Activated T-helper 1 cell treated with anti-CD3 and anti-CD28 coated beads, Interleukin-2, amount 50 U/mL, for 16 hours (primary cell): ENCODE results near the gene CALR3.
"Not testable (repeated sequence)": the region's sequence is repeated elsewhere in the genome, so short reads cannot be mapped to it uniquely, and the experiment has no call there.

Experiments used
- DNase-seq, 2 donors: peaks; one replicate each; pipeline ENCODE4 v3.0.0-alpha.2; 2020; ENCODE audit warnings: low read depth in 1 of 2, low spot score in 1 of 2

CALR3 gene

DNA sequence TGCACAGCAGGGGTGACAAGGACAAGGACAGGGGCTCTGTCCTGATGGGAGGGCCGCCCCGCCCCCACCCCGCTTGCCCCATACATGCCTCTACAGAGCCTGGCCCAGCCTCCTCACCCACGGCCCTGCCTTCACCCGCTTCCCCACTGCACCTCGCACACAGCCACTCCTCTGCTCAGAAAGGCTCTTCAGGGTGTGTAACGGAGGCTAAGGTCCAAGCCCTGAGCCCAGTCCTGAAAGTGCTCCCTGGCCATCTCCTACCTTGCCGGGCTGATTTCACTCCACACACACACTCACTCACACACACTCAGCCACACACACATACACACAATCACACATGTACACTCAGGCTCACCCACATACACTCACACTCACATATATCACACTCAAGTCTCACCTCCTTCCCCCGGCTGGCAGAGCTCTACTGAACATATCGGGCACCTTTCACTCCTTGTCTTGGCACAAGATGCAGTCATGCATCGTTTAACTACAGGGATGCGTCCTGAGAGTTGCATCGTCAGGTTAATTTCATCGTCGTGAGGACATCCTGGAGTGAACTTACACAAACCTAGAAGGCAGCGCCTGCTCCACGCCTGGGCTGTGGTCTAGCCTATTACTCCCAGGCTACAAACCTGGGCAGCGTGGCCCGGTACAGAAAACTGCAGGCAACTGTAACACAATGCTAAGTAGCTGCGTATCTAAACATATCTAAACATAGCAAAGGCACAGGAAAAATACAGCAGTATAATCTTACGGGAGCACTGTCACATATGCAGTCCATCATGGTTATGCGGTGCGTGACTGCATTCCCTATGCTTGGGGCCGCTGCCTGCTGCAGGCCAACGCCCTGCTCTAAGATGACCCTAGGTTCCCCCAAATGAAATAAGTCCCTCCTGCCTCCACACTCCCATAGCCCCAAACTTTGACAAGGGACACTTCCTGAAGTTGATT is 37.3 kb downstream of the CALR3 start:
- DNase-seq: no peak

DNA sequence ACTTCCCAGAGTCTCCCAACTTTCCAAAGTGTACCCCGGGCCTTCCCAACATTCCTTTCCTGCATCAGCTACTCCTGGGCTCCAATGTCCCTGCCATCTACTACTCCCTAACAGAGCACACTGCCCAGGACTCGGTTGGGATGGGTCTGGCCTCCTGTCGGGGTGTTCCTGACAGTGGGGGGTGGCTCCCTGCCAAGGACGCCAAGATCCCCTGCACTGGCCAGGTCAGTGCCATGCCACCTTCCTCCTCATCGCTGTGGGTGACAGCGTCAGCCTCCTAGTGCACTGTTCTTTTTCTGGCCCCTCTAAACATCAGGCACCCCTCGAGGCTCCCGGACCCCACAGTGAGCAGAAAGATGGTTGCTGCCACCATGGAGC is 38.0 kb downstream of the CALR3 start:
- no peak for DNase-seq

DNA sequence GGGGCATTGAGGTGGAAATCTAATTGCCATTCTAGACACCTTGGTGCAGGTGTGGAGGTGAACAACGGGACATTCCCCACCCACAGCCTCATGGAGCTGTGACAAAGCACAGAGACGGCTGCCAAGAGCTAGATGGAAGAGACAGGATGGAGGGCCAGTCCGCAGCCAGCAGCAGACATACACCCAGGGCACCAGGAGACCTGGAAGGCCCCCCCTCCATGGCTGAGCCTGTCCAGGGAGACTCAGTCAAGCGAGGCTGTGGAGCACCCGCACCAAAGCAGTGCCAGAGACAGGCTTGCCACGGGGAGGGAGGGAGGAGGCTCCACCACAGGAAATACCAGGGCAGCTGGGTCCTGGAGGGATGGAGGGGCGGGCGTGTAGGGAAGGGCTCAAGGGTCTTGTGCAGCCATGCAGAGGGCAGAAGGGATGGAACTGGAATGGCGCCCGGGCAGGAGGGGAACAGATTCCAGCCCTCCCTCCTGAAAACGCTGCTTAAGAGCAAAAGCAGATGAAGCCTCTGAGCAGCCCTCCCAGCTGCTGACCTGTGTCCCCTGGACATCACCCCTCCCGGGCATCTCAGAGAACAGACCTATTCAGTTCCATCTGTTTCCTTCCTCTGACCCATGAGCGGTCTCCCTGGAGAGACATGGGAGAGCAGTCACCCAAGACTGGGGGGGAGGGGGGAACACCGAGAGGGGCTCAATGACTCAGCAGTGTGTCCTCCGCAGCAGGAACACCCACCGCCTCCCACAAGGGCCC is 38.6 kb downstream of the CALR3 start:
- DNase-seq: no peak

DNA sequence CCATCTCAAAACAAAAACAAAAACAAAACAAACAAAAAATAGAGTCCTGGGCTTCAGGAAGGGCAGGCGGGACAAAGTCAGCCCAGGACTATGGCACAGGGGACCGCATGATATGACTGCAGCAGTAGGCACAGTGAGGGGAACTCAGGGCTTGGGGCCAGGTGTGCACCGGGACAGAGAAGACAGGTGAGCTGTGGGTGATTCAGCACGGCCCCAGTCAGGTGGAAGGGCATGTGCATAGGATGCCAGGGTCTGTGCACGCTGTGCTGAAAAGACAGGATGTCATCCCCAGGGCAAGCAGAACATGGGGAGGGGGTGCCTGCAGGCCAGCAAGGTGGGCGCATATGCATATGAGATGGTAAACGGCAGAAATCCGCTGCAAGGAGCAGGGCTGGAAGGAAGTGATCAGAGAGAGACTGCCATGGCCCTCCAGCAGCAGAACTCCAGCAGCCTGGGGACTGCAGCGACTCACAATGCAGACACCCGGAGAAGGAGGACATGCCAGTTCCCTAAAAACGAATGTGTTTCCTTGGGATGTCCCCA is 39.2 kb downstream of the CALR3 start:
- DNase-seq: no peak

DNA sequence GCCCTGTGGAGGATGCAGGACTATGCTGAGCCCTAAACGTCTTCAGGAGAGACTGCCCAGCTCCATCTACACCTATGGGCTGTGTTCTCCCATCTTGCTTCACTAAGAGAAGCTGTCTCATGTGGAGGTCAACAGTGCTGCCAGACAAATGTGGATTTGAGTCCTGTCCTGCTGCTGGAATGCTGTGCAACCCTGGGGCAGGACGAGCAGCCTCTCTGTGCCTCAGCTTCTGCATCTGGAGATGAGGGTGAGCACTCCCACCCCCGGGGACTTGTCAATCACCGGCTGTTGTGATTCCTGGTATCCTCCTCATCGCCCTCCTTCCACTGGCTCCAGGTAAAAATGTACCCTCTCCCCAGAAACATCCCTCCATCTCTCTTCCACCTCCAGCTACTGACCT is 40.5 kb downstream of the CALR3 start:
- DNase-seq: no peak

DNA sequence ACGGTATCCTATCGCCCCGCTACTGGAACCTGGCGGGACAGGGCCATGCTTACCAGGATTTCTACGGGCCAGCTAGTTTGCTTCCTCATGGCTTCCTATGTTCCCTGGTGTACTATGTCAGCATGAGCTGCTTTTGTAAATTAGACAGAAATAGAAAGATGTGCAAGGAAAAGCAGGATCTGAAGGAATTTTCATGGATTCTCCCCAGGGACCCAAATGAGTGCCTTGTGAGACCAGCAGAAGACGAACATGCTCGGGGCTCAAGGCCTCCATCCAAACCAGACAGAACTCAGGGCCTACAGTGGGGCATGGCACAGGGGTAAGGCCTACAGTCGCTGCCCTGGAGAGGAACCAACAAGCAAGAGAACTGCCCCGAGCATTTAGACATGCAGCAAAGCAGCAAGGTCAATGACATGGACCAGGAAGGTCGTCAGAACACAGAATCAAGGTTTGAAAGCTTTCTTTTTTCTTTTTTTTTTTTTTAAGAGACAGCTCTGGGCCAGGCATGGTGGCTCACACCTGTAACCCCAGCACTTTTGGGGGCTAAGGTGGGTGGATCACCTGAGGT is 41.5 kb downstream of the CALR3 start:
- DNase-seq: no peak

DNA sequence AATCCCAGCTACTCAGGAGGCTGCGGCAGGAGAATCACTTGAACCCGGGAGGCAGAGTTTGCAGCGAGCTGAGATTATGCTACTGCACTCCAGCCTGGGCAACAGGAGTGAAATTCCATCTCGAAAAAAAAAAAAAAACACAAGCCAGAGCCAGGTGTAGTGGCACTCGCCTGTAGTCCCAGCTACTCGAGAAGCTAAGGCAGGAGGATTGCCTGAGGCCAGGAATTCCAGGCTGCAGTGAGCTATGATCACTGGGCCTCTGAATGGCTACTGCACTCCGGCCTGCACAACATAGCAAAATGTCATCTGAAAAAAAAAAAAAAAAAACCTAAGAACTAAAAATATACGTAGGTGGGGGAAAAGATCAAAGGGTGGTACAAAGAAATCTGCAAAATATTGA is 43.6 kb downstream of the CALR3 start:
- DNase-seq: no peak

DNA sequence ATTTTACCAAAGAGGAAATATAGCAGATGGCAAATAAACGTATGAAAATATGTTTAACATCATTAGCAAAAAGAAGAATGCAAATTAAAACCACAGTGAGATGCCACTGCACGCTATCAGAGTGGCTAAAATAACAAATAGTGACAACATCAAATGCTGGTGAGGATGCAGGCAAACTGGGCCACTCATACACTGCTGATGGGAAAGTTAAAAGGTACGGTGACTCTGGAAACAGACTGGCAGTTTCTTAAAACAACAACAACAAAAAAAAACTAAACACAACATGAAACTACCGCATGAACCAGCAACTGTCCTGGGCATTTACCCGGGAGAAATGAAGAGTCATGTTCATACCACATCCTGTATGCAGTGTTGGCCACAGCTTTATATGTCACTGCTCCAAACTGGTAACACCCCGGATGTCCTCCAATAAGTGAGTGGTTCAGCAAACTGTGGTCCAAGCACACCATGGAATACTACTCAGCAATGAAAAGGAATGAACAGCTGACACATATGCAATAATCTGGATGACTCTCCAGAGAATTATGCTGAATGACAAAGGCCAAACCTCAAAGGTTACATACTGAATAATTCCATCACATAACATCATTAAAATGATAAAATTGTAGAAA is 46.5 kb downstream of the CALR3 start:
- no peak for DNase-seq

DNA sequence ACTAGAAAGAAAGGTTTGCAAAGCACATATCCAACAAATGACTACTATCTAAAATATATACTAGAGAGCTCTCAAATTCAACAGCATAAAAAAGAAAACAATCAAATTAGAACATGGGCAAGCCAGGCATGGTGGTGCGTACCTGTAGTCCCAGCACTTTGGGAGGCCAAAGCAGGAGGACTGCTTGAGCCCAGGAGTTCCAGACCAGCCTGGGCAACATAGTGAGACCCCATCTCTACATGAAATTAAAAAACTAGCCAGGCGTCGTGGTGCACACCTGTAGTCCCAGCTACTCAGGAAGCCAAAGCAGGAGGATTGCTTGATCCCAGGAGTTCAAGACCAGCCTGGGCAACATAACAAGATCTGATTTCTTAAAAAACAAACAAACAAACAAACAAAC is 47.1 kb downstream of the CALR3 start:
- DNase-seq: not testable (repeated sequence)

DNA sequence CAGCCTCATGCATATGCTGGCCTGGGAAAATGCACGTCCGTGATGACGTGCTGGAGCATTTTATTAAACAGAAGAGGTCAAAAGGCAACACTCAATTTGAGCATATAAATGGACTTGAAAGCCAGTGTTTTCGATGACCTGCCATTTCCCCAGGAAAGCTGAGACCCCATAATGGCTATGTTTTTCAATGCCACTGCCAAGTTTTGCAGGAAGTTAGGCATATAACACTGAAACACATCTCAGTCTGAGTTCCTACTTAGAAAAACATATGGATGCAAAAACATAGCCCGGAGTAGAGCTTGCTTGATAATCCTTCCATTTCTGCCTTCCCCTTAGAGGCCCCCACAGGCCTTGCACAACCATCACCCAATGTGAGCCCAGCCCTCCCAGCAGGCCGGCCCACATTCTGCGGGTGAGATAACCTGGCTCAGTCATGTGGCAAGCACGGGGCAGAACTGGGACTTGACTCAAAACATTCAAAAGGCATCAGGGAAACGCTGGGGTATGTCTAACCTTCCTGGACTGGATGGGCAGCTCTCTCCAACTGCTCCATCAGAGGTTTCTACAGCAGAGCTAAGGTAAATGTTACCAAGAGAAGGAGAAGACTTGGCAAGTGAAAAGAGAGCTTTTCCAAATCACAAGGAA is 49.1 kb downstream of the CALR3 start:
- DNase-seq: no peak

DNA sequence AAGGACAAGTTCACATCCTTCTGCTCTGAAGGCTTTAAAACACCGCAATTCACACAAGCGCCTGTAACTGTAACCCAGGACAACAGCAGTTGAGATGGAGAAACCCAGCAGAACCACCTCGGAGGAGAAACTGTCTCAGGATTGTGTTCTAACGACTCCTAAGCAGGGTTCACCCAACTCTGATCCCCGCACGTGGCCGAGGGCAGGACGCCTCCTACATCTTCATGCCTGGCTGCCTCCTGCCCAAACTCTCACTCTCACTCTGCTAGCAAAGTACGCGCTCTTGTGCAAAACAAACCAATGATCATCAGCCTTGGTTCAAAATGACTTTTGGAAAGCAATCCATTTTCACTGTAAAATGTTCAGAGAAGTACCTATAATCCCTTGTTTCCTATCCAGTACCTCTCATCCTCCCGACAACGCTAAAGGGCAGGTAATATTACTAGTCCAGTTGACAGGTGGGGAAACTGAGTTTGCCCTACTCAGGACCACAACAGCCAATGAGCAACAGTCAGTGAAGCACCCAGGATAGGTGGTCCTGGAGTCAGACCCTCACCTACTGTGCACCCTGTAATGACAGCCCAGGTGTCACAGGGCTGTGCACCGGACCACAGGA is 49.8 kb downstream of the CALR3 start:
- no peak for DNase-seq

DNA sequence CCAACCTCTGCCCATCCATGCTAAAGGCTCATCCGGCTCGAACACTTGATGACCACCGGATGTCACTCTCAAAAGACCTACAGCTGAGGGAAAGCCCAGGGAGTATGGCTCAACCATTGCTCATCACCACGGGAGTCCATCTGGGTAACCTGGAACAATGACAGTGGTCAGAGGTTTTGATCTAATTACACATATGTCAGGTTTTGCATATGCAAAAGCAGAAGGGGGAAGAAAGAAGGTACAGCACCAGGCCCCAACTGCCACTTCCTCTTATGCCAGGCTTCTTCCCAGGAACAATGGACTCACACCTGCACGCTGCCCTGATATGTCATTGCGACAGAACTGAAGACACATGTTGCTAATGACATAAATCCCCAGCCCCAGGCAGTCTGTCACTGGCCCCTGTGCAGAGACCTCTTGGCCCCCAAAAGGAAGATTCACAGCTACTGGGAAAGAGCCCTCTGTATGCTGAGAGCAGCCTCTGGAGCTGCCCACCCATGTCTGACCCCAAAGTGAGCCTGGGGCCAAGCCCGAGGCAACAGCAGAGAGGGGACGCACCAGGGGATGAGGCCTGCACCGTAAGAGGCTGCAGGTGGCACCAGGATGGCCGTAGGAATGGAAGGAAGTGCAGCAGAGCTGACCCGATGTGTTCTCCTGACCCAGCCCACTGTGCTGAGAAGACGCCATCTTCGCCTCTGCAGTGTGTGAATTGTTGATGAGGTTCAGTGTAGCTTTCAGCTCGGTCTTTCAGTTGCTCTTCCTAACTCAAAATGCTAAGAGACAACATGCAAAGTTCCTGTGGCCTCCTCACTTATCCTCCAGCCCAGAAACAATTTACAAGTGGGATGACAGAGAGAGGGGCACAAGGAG is 50.5 kb downstream of the CALR3 start:
- no peak for DNase-seq

DNA sequence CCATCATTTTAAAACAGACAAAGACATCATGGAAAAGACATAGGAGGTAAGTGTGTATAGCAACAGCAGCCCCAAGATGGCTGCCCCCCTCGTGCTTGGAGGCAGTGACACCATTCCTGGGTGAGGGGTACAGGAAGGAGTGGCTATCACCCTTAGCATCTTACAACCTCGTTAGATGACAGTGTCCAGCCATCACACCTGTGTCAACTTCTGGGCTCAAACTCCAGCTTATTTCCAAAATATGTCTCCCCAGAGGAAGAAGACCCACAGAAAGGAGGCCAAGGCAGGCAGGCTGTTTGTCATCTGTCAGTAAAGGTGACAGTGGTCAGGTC is 51.7 kb downstream of the CALR3 start:
- no peak for DNase-seq

DNA sequence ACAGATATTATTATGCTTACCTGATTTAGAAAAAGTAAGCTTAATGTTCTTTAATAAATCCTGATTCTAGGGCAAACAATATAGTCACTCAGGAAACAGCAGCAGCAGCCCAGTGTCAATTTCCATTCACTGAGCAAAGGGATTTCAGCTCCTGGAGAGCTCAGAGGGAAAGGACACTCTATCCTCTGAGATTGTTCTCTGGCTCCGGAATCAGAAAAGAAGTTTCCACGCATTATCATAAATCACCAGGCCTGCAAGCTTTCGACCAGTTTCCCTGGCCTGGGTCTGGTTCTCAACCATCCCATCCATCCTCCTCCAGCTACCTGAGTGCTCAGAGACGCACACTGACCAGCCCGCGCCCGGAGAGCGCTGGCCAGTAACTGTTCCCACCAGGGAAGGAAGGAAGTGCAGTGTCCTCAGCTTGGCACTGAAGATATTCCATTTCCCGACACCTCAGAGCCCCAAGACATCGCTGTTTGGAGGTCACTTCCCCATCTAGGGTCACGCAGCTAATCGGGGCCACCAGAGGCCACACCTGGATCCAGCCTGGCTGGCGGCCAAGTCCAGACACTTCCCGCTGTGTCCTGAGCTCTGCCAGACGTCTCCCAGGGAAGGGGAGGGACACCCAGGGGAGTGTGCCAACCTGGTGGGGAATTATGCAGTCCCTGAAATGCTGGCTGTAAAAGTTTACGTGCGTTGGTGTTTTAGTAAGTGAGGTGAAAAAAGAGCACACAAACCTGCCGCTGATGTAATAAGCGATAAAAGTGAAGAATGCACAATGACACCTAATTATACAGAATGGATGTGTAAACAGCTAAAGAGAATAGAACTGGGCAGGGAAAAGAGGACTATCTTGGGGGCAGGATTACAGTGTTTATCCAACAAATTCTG is 53.3 kb downstream of the CALR3 start:
- no peak for DNase-seq

DNA sequence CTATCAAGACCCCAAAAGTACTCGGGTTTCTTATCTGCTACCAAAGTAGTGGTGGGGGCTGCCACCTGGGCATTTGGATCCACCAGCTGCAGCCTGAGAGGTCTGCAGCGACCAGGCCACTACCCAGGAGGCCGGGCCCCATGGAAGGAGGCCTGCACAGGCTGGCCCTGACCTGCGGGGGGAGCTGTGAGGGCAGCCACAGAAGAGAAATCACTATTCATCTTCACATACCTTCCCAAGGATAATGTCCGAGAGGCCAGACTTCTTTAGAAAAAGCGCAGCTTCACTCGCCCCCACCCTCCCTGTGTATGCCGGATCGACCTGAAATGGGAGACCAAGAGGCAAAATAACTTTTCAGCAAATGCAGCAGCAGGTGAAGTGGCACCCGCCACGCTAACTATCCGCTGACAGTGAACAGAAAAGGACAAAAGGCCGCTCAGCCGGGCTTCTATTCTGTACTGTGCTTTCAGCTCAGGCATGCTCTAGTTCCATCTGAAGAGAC is 54.3 kb downstream of the CALR3 start:
- DNase-seq: no peak

DNA sequence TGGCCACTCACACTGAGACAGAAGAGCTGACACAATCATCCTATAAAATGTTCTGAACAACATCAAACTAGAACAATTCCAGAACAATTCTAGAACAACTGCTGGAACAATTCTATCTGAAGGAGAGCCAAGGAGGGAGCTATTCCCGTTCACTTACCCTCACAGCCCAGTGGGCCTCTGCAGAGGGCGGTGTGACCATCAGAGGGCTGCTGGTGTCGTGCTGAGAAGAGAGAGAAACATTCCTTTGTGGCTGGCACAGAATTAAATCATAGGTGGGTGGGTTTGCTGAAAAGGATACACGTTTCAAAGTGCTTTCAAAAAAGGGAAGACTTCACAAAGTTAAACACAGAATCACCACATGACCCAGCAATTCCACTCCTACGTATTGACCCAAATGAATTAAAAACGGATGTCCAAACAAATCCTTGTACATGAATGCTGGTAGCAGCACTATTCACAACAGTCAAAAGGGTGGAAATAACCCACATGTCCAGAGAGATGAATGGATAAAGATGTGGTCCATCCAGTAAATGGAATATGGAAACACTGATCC is 59.1 kb downstream of the CALR3 start:
- DNase-seq: no peak

DNA sequence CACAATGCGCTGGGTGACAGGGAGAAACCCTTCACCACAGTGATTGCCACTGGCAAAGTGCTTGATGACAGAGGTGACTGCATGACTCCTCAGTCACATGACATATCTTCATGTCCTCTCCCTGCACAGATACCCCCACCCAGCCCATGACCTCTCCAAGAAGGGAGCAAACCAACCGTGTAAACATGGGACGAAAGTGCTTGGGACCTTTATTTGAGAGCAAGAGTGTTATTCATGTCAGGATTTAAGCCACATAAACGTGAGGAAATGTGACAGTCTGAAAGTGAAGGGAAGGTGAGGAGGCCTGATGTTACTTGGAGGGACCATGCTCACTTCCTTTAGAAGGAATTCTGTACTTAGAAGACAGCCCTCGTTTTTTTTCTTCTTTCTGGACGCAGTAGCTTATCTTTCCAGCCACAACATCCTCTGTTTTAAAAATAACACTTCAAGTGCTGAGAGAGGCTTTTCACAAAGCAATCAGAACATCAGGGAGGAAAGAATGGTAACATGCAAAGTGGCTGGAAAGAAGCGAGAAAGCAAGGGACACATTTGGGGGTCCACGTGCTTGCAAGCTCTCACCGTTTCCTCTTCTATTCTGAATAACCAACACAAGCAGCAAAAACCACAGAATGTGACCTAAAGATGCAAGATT is 59.8 kb downstream of the CALR3 start:
- DNase-seq: no peak
